SW 1271 (cell line): ENCODE measurements around the gene PLXNB2.
"Not testable (repeated sequence)": the region's sequence is repeated elsewhere in the genome, so short reads cannot be mapped to it uniquely, and the experiment has no call there.

Experiments
- DNase-seq, 2 experiments: peaks; one replicate each; lab custom pipeline; 2025; lab: John Stamatoyannopoulos, UW

PLXNB2 gene

DNA sequence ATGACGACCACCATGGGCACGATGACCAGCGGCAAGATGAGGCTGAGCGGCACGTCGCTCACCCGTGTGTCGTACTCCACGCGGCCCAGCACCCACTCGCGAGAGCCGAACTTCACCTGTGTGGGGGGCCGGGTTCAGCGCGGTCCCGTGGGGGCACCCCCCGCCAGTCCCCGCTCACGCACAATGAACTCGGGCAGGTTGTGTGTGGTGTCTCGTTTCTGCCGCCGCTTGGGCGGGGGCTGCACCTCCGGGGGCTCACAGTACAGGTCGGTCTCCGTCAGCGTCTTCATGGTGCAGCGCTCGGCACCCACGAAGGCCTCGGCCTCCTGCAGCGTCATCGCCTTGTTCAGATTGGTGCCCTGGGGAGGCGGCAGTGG lies 26.1 kb downstream of the PLXNB2 start:
- DNase-seq: no peak

DNA sequence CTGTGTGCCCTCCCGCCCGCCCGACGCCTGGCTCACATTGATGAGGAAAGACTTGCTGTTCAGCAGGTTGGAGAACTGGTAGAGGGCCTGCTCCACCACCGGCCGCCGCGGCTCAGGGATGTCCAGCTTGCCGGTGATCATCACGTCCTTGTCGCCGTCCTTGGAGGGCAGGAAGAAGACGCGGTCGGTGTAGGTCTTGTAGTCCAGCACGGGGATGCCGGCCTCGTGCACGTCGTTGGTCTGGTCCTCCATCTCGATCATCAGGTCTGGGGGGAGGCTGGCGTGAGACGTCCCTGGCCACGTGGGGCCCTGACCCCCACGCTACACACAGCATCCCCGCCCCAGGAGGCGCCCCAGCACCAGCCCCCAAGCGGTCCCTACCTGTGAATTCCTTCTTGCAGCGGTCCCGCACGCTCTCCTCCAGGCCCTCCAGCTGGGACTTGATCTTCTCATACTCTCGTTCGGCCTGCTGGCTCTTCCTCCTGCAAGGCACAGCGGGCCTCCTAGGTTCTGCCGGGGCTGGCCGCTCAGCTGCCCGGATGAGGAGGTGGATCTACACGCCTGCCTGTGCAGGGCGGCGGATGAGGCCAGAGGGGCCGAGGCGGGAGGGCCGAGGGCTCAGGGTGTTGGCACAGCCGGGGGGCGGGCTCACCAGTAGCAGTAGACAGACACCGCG lies 26.6 kb downstream of the PLXNB2 start:
- DNase-seq: no peak

GRCh38 chr22:50280022-50280707 lies 27.3 kb downstream of the PLXNB2 start:
- no peak for DNase-seq

GRCh38 chr22:50278956-50279619 lies 28.4 kb downstream of the PLXNB2 start:
- no peak for DNase-seq

DNA sequence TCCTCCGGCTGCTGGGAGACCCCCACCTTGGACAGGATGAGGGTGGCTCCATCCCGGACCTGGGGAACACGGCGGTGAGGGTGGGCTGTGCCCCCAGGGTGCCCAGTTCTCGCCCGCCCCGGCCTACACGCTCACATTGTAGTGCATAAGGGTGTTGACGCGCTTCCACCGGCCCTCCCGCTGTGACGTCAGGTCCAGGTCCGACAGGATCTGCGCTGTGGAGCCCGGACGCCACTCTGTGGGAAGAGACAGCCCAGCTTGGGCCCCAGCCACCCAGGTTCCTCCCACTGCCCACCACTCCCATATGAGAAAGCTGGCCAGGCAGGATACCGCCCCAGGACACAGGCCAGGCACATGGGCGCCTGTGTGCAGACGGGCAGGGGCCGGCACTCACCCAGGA lies 29.0 kb downstream of the PLXNB2 start:
- DNase-seq: no peak

DNA sequence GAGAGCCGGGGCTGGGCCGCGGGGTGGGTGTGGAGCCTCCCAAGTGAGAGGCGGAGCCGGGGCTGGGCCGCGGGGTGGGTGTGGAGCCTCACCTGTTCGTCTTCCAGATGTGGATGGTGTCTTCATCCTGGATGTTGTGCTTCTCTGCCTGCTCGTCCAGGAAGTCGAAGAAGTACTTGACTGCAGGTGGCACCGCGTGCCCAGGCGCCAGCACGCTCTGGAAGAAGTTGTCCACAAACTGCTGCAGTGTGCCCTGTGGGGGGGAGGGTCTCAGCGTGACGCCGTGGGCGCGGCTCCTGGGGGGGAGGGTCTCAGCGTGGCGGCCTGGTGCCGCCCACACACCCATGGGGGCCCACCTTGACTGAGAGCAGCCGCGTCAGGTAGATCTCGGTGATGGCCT lies 29.7 kb downstream of the PLXNB2 start:
- DNase-seq: no peak

DNA sequence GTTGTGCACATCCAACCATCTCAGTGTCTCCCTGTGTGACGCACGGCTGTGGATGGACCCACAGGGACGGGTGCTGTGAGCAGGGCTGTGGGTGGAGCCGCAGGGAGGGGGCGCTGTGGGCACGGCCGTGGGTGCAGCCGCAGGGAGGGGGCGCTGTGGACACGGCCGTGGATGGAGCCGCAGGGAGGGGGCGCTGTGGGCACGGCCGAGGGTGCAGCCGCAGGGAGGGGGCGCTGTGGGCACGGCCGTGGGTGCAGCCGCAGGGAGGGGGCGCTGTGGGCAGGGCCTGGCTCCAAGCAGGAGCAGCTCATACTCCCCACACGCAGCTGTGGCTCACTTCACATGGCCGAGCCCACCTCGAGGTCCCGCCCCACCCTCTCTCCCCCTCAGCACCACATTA lies 31.3 kb downstream of the PLXNB2 start:
- no peak for DNase-seq

- DNase-seq: no peak
Observed at GRCh38 chr22:50275181-50276055, 32.0 kb downstream of the PLXNB2 start.

DNA sequence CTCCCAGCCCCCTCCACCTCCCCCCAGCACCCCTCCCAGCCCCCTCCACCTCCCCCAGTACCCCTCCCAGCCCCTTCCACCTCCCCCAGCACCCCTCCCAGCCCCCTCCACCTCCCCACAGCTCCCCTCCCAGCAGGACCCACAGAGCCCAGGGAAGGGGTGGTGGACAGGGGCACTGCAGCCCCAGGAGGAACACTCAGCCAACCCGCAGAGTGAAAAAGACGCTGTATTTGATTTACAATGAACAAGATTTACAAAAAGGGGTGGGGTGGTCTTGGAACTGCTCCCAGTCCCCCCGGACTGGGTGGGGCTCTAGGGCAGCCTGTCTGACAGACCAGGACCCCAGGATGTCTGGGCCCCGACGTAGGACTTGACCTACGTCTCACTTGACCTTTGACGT lies 32.7 kb downstream of the PLXNB2 start:
- no peak for DNase-seq

DNA sequence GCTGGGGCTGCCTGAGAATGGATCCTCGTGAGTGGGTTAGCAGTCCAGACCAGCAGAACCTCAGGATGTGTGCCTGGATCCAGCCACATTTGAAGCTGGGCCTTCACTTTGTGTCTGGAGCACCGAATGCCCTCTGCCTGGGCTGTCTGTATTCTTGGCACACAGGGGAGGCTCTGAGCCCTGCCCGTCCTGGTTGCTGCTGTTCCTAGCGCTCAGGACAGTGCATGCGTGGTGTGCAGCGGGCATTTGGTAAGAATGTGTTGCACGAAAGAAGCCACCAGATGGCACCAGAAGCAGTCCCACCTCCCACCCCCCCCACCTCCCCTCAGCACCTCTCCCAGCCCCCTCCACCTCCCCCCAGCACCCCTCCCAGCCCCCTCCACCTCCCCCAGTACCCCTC lies 33.1 kb downstream of the PLXNB2 start:
- peak in 1 of 2 experiments; percentile 39 for DNase-seq

- not testable (repeated sequence) for DNase-seq
Observed at GRCh38 chr22:50273781-50274180, 33.7 kb downstream of the PLXNB2 start.

DNA sequence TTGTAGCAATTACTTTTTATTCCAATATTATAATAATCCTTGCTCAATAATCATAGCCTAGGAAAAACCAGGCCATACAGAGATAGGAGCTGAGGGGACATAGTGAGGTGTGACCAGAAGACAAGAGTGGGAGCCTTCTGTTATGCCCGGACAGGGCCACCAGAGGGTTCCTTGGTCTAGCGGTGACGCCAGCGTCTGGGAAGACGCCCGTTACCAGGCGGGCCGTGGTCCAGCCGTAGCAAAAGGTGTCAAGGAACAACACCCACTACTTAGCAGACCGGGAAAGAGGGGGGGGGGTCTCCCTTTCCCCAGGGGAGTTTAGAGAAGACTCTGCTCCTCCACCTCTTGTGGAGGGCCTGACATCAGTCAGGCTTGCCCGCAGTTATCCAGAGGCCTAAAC lies 34.1 kb downstream of the PLXNB2 start:
- DNase-seq: not testable (repeated sequence)

GRCh38 chr22:50272044-50272802 lies 35.2 kb downstream of the PLXNB2 start:
- DNase-seq: no peak

- no peak for DNase-seq
Observed at GRCh38 chr22:50271519-50271970, 35.9 kb downstream of the PLXNB2 start.

GRCh38 chr22:50270666-50271394 lies 36.6 kb downstream of the PLXNB2 start:
- DNase-seq: peak in 1 of 2 experiments; percentile 17

DNA sequence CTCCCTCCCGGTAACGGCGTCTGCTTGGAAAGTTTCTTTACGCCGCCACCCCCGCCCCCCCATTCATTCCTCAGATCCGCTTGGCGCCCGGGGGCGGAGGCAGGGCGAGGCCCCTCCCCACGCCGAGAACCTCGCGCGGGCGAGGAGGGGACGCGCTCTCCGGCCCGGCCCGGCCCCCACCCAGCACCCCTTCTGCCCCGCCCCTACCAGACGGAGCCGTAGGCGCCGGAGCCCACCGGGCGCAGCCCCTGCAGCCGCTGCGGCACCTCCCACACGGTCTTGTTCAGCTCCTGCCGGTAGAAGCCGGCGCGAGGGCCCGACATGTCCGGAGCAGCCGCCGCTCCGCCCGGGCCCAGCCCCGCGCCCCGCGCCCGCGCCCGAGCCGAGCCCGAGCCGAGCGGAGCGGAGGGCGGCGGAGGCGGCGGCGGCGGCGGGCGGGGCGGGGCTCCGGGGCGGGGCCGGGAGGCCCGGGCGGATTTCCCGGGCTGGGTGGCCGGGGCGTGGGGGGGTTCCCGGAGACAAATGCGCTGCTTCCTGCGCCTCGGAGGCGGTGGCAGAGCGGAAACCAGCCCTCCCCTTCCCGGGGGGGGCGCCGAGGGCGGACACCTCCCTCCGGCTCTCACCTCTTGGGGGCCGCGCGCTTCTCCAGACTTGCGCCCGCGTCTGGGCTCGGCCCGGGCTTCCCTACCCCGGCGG lies 37.3 kb downstream of the PLXNB2 start, which contains the start of gene MAPK11:
Gene MAPK11, minus strand, starts transcription at position 411 of the 696 bp plus-strand sequence. Its CDS starts 88 bp downstream, at position 323.
- peak in 1 of 2 experiments; percentile 29 for DNase-seq

DNA sequence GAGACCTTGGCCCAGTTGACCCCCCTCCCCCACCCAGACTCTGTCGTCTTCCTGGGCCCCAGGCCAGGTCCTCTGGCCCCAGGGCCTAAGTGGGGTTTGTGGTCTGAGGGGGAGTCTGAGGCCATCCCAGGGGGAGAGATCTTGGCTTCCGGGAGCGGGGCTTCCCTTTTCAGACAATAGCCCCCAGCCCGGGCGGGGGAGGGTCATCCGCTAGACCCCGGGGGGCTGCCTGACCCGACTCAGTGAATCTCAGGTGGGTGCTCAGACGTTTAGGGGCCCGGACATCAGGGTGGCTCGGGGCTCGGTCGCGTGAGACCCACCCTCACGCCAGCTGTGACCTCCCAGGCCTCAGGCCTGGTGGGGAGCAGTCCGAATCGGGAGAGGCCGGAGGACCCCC lies 37.9 kb downstream of the PLXNB2 start:
- no peak for DNase-seq

GRCh38 chr22:50268655-50269113 lies 38.8 kb downstream of the PLXNB2 start:
- DNase-seq: no peak

DNA sequence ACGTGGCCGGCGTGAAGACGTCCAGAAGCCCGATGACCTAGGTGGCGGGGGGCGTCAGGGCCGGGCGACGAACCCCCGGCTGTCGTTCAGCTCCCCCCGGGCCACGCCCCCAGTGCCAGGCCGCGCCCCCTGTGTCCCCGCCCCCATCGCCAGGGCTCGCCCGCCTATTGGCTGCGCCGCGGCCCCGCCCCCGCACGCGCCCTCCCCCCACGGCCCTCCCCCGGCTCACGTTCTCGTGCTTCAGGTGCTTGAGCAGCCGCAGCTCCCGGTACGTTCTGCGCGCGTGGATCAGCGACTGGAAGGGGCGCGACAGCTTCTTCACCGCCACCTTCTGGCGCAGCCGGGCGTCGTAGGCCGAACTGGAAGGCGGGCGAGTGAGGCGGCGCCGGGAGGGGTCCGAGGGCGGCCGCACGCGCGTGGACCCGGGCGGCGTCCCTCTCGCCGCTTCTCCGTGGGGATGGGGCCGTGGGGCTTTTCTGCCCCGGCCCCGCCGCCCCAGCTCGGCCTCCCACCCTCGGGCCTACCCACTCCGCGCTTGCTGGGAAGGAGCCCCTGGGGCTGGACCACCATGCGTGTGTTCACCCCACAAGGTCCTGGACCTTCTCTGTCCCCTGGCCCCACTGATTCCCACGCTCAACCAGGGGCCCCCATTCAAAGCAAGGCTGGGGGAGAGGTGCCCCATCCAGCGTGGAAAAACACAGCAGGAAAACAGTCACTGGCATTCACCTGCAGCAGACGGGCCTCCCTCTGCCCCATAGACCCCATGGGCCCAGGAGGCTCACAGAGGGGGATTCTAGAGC lies 39.7 kb downstream of the PLXNB2 start:
- DNase-seq: no peak
